Astrocyte of the spinal cord (primary cell): ENCODE measurements around the gene LRRC7.

Source experiments
- DNase-seq: peaks from one replicate; pipeline ENCODE4 v3.0.0; 2011; ENCODE audit warnings: low read depth, low spot score
- H3K4me3 ChIP-seq: 2 replicates; pipeline ENCODE4 v1.5.1; 2011; ENCODE audit warnings: low read depth, mild to moderate bottlenecking, low read length, moderate library complexity
- CTCF ChIP-seq: IDR thresholded peaks from 2 replicates; pipeline ENCODE4 v1.5.1; 2012; ENCODE audit warnings: low read depth, mild to moderate bottlenecking, low read length, inconsistent platforms
- in situ Hi-C: cut with HindIII; loops from 2 replicates; pipeline ENCODE4 v1.10.0; 2017; ENCODE audit warnings: low sequenced_read_pairs

The LRRC7 gene

GRCh38 chr1:69833536-69833935 is 265.8 kb downstream of the LRRC7 start:
- H3K4me3 ChIP-seq = no peak overlapping the region
- no peak for TF ChIP-seq CTCF
- in situ Hi-C loops = no loop called here
- DNase-seq = no peak

- no peak overlapping the region for H3K4me3 ChIP-seq
- in situ Hi-C loops = no loop called here
- DNase-seq = no peak
- TF ChIP-seq CTCF = no peak
Observed at GRCh38 chr1:69834336-69834735, 266.6 kb downstream of the LRRC7 start.

- no peak for DNase-seq
- in situ Hi-C loops = no loop called here
- no peak for TF ChIP-seq CTCF
- no peak overlapping the region for H3K4me3 ChIP-seq
Observed at GRCh38 chr1:69835955-69836354, 268.2 kb downstream of the LRRC7 start.

GRCh38 chr1:69836971-69837636 is 269.4 kb downstream of the LRRC7 start:
- TF ChIP-seq CTCF = no peak
- in situ Hi-C loops = no loop called here
- H3K4me3 ChIP-seq = no peak overlapping the region
- DNase-seq = no peak

- no peak for TF ChIP-seq CTCF
- no peak for DNase-seq
Observed at GRCh38 chr1:69842326-69842725, 274.6 kb downstream of the LRRC7 start.

GRCh38 chr1:69845655-69846054 is 277.9 kb downstream of the LRRC7 start:
- no peak for DNase-seq
- H3K4me3 ChIP-seq = no peak overlapping the region
- TF ChIP-seq CTCF = no peak
- in situ Hi-C loops = no loop called here

More at GRCh38 chr1:69842326-69842725, 274.6 kb downstream of the LRRC7 start:
- H3K4me3 ChIP-seq = no peak overlapping the region
- in situ Hi-C loops = no loop called here
